IMR-90 (cell line): ENCODE data around the gene DPPA3. TPM values are rescaled to one million over a fixed set of nuclear protein-coding genes. Genes with fewer than 3 reads are reported as not detected.

Experiments used
- ATAC-seq: fragments of 200-7000 bp; cut with Tn5 transposase; 2 replicates; pipeline ENCODE4 v1.9.1; 2020; ENCODE audit warnings: low read depth, mild to moderate bottlenecking, moderate library complexity
- BruUV-seq: library from RNA; stranded (reverse); fragments of 400-500 nt; replicated peaks from 2 replicates; lab custom pipeline; 2021; lab: Mats Ljungman, UMichigan
- CTCF ChIA-PET: fragments of 300-600 bp; formaldehyde crosslinking; extraction: SDS; loops from one replicate; lab custom pipeline; 2021; ENCODE audit warnings: antibody characterized with exemption; lab: Yijun Ruan, JAX
- POLR2A ChIA-PET: fragments of 300-600 bp; sonication (Branson Sonifier 250); formaldehyde crosslinking; loops from one replicate; lab custom pipeline; 2022; ENCODE audit warnings: antibody characterized with exemption; ENCODE audit not compliant: unreplicated experiment; lab: Charles Lee
- DNase-seq: peaks from one replicate; pipeline ENCODE4 v3.0.0; 2013
- H2AFZ ChIP-seq: replicated peaks from 2 replicates; pipeline ENCODE3; 2013; ENCODE audit warnings: low read length, mild to moderate bottlenecking; ENCODE audit not compliant: poor library complexity
- H2AK5ac ChIP-seq: 2 replicates; pipeline ENCODE4 v1.6.1; 2013; ENCODE audit warnings: low read depth, low read length, inconsistent platforms
- H2AK9ac ChIP-seq: replicated peaks from 2 replicates; pipeline ENCODE3; 2013; ENCODE audit warnings: mild to moderate bottlenecking, low read depth, low read length, moderate library complexity; ENCODE audit not compliant: poor library complexity
- H2BK120ac ChIP-seq: 2 replicates; pipeline ENCODE4 v1.6.1; 2013; ENCODE audit warnings: low read depth, low read length, inconsistent platforms
- H2BK15ac ChIP-seq: 3 replicates; pipeline ENCODE4 v1.6.1; 2013; ENCODE audit warnings: low read depth, low read length, inconsistent platforms
- H2BK20ac ChIP-seq: 2 replicates; pipeline ENCODE4 v1.6.1; 2013; ENCODE audit warnings: low read depth, mild to moderate bottlenecking, inconsistent platforms, low read length, moderate library complexity
- H2BK5ac ChIP-seq: 2 replicates; pipeline ENCODE4 v1.6.1; 2013; ENCODE audit warnings: mild to moderate bottlenecking, low read depth, low read length, inconsistent platforms; ENCODE audit not compliant: poor library complexity, severe bottlenecking
- H3K14ac ChIP-seq: replicated peaks from 2 replicates; pipeline ENCODE4 v1.6.1; 2013; ENCODE audit warnings: low read depth, low read length, inconsistent platforms
- H3K18ac ChIP-seq: 2 replicates; pipeline ENCODE4 v1.6.1; 2013; ENCODE audit warnings: low read depth, low read length, control low read depth
- H3K23ac ChIP-seq: 2 replicates; pipeline ENCODE4 v1.6.1; 2013; ENCODE audit warnings: low read depth, low read length, inconsistent platforms
- H3K27ac ChIP-seq: 2 replicates; pipeline ENCODE4 v1.5.1; 2013; ENCODE audit warnings: mild to moderate bottlenecking, control low read depth, low read length; ENCODE audit not compliant: insufficient read depth
- H3K27me3 ChIP-seq: 2 replicates; pipeline ENCODE4 v1.6.1; 2013; ENCODE audit warnings: low read length; ENCODE audit not compliant: control insufficient read depth, insufficient read depth
- H3K36me3 ChIP-seq: 2 replicates; pipeline ENCODE4 v1.6.1; 2013; ENCODE audit warnings: low read length, mixed read lengths; ENCODE audit not compliant: control insufficient read depth, insufficient read depth
- H3K4ac ChIP-seq: 2 replicates; pipeline ENCODE4 v1.6.1; 2013; ENCODE audit warnings: low read depth, low read length, inconsistent platforms
- H3K4me1 ChIP-seq: 2 replicates; pipeline ENCODE4 v1.6.1; 2013; ENCODE audit warnings: low read length, mixed read lengths; ENCODE audit not compliant: control insufficient read depth, insufficient read depth
- H3K4me2 ChIP-seq: 2 replicates; pipeline ENCODE4 v1.6.1; 2013; ENCODE audit warnings: low read depth, mild to moderate bottlenecking, control low read depth, low read length, moderate library complexity
- H3K4me3 ChIP-seq: 2 replicates; pipeline ENCODE4 v1.5.1; 2013; ENCODE audit warnings: low read depth, mild to moderate bottlenecking, control low read depth, low read length, moderate library complexity; ENCODE audit not compliant: insufficient read depth
- H3K56ac ChIP-seq: 2 replicates; pipeline ENCODE4 v1.6.1; 2013; ENCODE audit warnings: low read length, inconsistent platforms; ENCODE audit not compliant: insufficient read depth; ENCODE audit errors: extremely low read depth
- H3K79me1 ChIP-seq, 2 experiments: 2 replicates each; pipeline ENCODE4 v1.6.1; 2013; ENCODE audit warnings: low read length in 2 of 2, inconsistent platforms in 1 of 2, low read depth in 1 of 2
- H3K9ac ChIP-seq: 2 replicates; pipeline ENCODE4 v1.6.1; 2013; ENCODE audit warnings: low read depth, low read length, control low read depth
- H3K9me1 ChIP-seq: 2 replicates; pipeline ENCODE4 v1.6.1; 2013; ENCODE audit warnings: low read length, inconsistent platforms; ENCODE audit not compliant: insufficient read depth
- H3K9me3 ChIP-seq: 2 replicates; pipeline ENCODE4 v1.6.1; 2013; ENCODE audit warnings: low read length; ENCODE audit not compliant: control insufficient read depth, insufficient read depth
- H4K20me1 ChIP-seq: 2 replicates; pipeline ENCODE4 v1.6.1; 2013; ENCODE audit warnings: low read length, inconsistent platforms; ENCODE audit not compliant: insufficient read depth
- H4K5ac ChIP-seq: 2 replicates; pipeline ENCODE4 v1.6.1; 2013; ENCODE audit warnings: mild to moderate bottlenecking, low read depth, low read length, control low read depth
- H4K8ac ChIP-seq, 2 experiments: 2 replicates each; pipeline ENCODE4 v1.6.1; 2013; ENCODE audit warnings: low read depth in 2 of 2, low read length in 2 of 2, control low read depth in 1 of 2, inconsistent platforms in 1 of 2
- H4K91ac ChIP-seq: 2 replicates; pipeline ENCODE4 v1.6.1; 2013; ENCODE audit warnings: low read depth, low read length, inconsistent platforms; ENCODE audit not compliant: insufficient read depth
- BHLHE40 ChIP-seq: fragments of 150-350 bp; IDR thresholded peaks from 2 replicates; pipeline ENCODE4 v1.6.1; 2016; ENCODE audit warnings: mild to moderate bottlenecking, low read depth, low read length
- CEBPB ChIP-seq: IDR thresholded peaks from 2 replicates; pipeline ENCODE4 v1.6.1; 2012; ENCODE audit warnings: low read depth, low read length, improper control_type of control experiment
- CHD1 ChIP-seq: IDR thresholded peaks from 2 replicates; pipeline ENCODE4 v1.6.1; 2012; ENCODE audit warnings: low read depth, low read length, improper control_type of control experiment
- ELK1 ChIP-seq: fragments of 150-350 bp; IDR thresholded peaks from 2 replicates; pipeline ENCODE4 v1.6.1; 2016; ENCODE audit warnings: low read depth, mild to moderate bottlenecking, low read length, moderate library complexity, borderline replicate concordance
- FOS ChIP-seq: fragments of 150-350 bp; IDR thresholded peaks from 2 replicates; pipeline ENCODE4 v1.6.1; 2016; ENCODE audit warnings: low read depth, low read length
- MAFK ChIP-seq: IDR thresholded peaks from 2 replicates; pipeline ENCODE4 v1.6.1; 2012; ENCODE audit warnings: low read depth, low read length, improper control_type of control experiment
- MXI1 ChIP-seq: IDR thresholded peaks from 2 replicates; pipeline ENCODE4 v1.6.1; 2012; ENCODE audit warnings: low read depth, mild to moderate bottlenecking, low read length, moderate library complexity, borderline replicate concordance
- NFE2L2 ChIP-seq: fragments of 150-350 bp; IDR thresholded peaks from 2 replicates; pipeline ENCODE4 v1.6.1; 2016; ENCODE audit warnings: low read depth, mild to moderate bottlenecking, low read length
- POLR2A ChIP-seq: IDR thresholded peaks from 2 replicates; pipeline ENCODE4 v1.6.1; 2012; ENCODE audit warnings: mild to moderate bottlenecking, low read depth, low read length
- RCOR1 ChIP-seq: IDR thresholded peaks from 2 replicates; pipeline ENCODE4 v1.6.1; 2012; ENCODE audit warnings: mild to moderate bottlenecking, low read length, improper control_type of control experiment; ENCODE audit not compliant: insufficient replicate concordance
- RFX5 ChIP-seq: IDR thresholded peaks from 2 replicates; pipeline ENCODE4 v1.8.0; 2012; ENCODE audit warnings: low read depth, mild to moderate bottlenecking, low read length, moderate library complexity
- SMC3 ChIP-seq: fragments of 150-350 bp; IDR thresholded peaks from 2 replicates; pipeline ENCODE4 v1.6.1; 2016; ENCODE audit warnings: low read depth, mild to moderate bottlenecking, antibody characterized with exemption, low read length, moderate library complexity
- USF2 ChIP-seq: fragments of 150-350 bp; IDR thresholded peaks from 2 replicates; pipeline ENCODE4 v1.6.1; 2017; ENCODE audit warnings: mild to moderate bottlenecking, antibody characterized with exemption, low read length, low read depth
- WGBS, 2 experiments: methylation state at CpG; one replicate each; pipeline versions ENCODE4 v1.1.5 to v1.1.7; 2013; ENCODE audit warnings: missing lambda C conversion rate in 2 of 2; ENCODE audit not compliant: insufficient read length in 1 of 2; ENCODE audit errors: extremely low coverage in 2 of 2; 5-methylcytosine and 5-hydroxymethylcytosine counted together
- dilution Hi-C: fragments of 300-500 bp; cut with HindIII; formaldehyde crosslinking; loops from one replicate; pipeline ENCODE4 v1.14.3; 2018; ENCODE audit warnings: low sequenced_read_pairs; ENCODE audit not compliant: unreplicated experiment
- in situ Hi-C: fragments of 300-500 bp; cut with MboI; formaldehyde crosslinking; loops from 3 replicates; pipeline ENCODE4 v1.14.3; 2019; ENCODE audit warnings: low sequenced_read_pairs, inconsistent platforms, mixed read lengths
- intact Hi-C: fragments of 100-400 bp; cut with micrococcal nuclease; formaldehyde crosslinking; loops from 2 replicates; pipeline ENCODE4 v1.10.0; 2022
- polyA plus RNA-seq, 3 experiments: library from polyadenylated mRNA; depleted of rRNA; stranded (reverse); fragments of >200 nt; gene quantifications; 2 replicates each; pipeline ENCODE4 v1.2.3, GENCODE V29; 2012; ENCODE audit warnings: low replicate concordance in 1 of 3
- total RNA-seq: library from RNA; depleted of rRNA; stranded (reverse); fragments of >200 nt; gene quantifications from 2 replicates; pipeline ENCODE4 v1.2.3, GENCODE V29; 2012
- TF ChIP-seq, protein P1 (sequence below): conservative IDR thresholded peaks from 2 replicates; pipeline ENCODE4 v1.5.1; 2012; ENCODE audit warnings: mild to moderate bottlenecking, low read depth, low read length, improper control_type of control experiment

The DPPA3 gene
- total and polyA plus RNA-seq, 2 of the 4 experiments (the other 2 are of a cell fraction) = not detected

- CTCF ChIA-PET = interaction anchor here (0.6 kb wide), 1 partner anchor 68 kb away, joined by 3 read pairs; no protein-coding TSS in a partner anchor
- Histone ChIP-seq H3K27me3 (no peaks in the 10 kb centered on the region), H3K23ac (no peak overlapping the region), H3K27ac (no peak overlapping the region), H3K9me3 (peaks cover 9% of the 10 kb centered on the region; the same call in 1 of the 2 replicates), H3K4me2 (no peak overlapping the region), H4K5ac (no peak overlapping the region), H3K18ac (no peak overlapping the region), H2AK9ac (no peak overlapping the region), H3K4me1 (no peaks in the 10 kb centered on the region), H3K9me1 (no peaks in the 10 kb centered on the region), H3K4ac (no peak overlapping the region), H3K4me3 (no peak overlapping the region), H3K9ac (no peak overlapping the region), H2BK15ac (no peak overlapping the region), H2BK120ac (no peak overlapping the region), H4K91ac (no peak overlapping the region), H2AFZ (no peak overlapping the region), H4K8ac (no peak overlapping the region), H3K56ac (no peak overlapping the region), H2BK5ac (no peak overlapping the region), H3K36me3 (no peaks in the 10 kb centered on the region), H3K79me1 (no peaks in the 10 kb centered on the region), H4K20me1 (no peaks in the 10 kb centered on the region), H2BK20ac (no peak overlapping the region), H2AK5ac (no peak overlapping the region), H3K14ac (no peak overlapping the region)
- BruUV-seq = no TSS peak
- no peak for DNase-seq
- 0% methylated on average over 1 of the region's 5 CpGs; no CpG with 5 or more reads in 1 of the 2 experiments for WGBS, 2 experiments
- POLR2A ChIA-PET = no interaction called here
- dilution Hi-C loops (no loop called here), in situ Hi-C loops (no loop called here), intact Hi-C loops (no loop called here)
- no peak for ATAC-seq
- TF ChIP-seq MAFK (no peak), NFE2L2 (no peak), RCOR1 (no peak), USF2 (no peak), POLR2A (no peak), BHLHE40 (no peak), CEBPB (no peak), ELK1 (no peak), SMC3 (no peak), FOS (no peak), CHD1 (no peak), MXI1 (no peak), RFX5 (no peak)
- TF ChIP-seq, protein P1, sequence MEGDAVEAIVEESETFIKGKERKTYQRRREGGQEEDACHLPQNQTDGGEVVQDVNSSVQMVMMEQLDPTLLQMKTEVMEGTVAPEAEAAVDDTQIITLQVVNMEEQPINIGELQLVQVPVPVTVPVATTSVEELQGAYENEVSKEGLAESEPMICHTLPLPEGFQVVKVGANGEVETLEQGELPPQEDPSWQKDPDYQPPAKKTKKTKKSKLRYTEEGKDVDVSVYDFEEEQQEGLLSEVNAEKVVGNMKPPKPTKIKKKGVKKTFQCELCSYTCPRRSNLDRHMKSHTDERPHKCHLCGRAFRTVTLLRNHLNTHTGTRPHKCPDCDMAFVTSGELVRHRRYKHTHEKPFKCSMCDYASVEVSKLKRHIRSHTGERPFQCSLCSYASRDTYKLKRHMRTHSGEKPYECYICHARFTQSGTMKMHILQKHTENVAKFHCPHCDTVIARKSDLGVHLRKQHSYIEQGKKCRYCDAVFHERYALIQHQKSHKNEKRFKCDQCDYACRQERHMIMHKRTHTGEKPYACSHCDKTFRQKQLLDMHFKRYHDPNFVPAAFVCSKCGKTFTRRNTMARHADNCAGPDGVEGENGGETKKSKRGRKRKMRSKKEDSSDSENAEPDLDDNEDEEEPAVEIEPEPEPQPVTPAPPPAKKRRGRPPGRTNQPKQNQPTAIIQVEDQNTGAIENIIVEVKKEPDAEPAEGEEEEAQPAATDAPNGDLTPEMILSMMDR = no peak
These were observed 5.1 kb downstream of the DPPA3 start for GRCh38 chr12:7716381-7716780.
